ENCODE results near the gene UCN.

Gene UCN

GRCh38 chr2:27288610-27289009, 19.6 kb downstream of the UCN start:
- TF ChIP-seq CTCF (conservative IDR thresholded peaks at IDR 0.05; ENCODE audit: low read length), result no peak
- TF ChIP-seq EZH2phosphoT487 (IDR thresholded peaks at IDR 0.05; ENCODE audit: borderline replicate concordance), result no peak
- no peaks in the 10 kb centered on the region for H3K27me3 ChIP-seq (ENCODE audit: insufficient read depth, low read length, poor library complexity, severe bottlenecking)
- H3K9me3 ChIP-seq (ENCODE audit: insufficient read depth, low read depth, low read length), result no peaks in the 10 kb centered on the region
- H3K9me2 ChIP-seq (replicated peaks; ENCODE audit: low read depth, low read length), result no peaks in the 10 kb centered on the region
- H3K4me3 ChIP-seq (ENCODE audit: low read length, poor library complexity, severe bottlenecking), result no peak overlapping the region
- H4K20me1 ChIP-seq (ENCODE audit: insufficient read depth, low read length, poor library complexity, severe bottlenecking), result no peaks in the 10 kb centered on the region
- no peak overlapping the region for H3K9ac ChIP-seq (ENCODE audit: low read depth, low read length, poor library complexity, severe bottlenecking)
- no peaks in the 10 kb centered on the region for H3K4me1 ChIP-seq (ENCODE audit: insufficient read depth, low read length, poor library complexity, severe bottlenecking)
- H3K36me3 ChIP-seq (ENCODE audit: insufficient read depth, low read length), result no peaks in the 10 kb centered on the region
- H3K4me2 ChIP-seq (ENCODE audit: low read depth, low read length, poor library complexity, severe bottlenecking), result no peak overlapping the region
- no peaks in the 10 kb centered on the region for H3K79me2 ChIP-seq (ENCODE audit: insufficient read depth, low read length)
- no peaks in the 10 kb centered on the region for H3F3A ChIP-seq (ENCODE audit: low read depth)
- H2AFZ ChIP-seq (ENCODE audit: low read length), result no peak overlapping the region

GRCh38 chr2:27285481-27285880, 22.8 kb downstream of the UCN start:
- Histone ChIP-seq H3K79me2 (ENCODE audit: insufficient read depth, low read length) (no peaks in the 10 kb centered on the region), H3K27me3 (ENCODE audit: insufficient read depth, low read length, poor library complexity, severe bottlenecking) (no peaks in the 10 kb centered on the region), H3K9me3 (ENCODE audit: insufficient read depth, low read depth, low read length) (no peaks in the 10 kb centered on the region), H3K4me3 (ENCODE audit: low read length, poor library complexity, severe bottlenecking) (no peak overlapping the region), H4K20me1 (ENCODE audit: insufficient read depth, low read length, poor library complexity, severe bottlenecking) (no peaks in the 10 kb centered on the region), H3K4me1 (ENCODE audit: insufficient read depth, low read length, poor library complexity, severe bottlenecking) (no peaks in the 10 kb centered on the region), H2AFZ (ENCODE audit: low read length) (no peak overlapping the region), H3F3A (ENCODE audit: low read depth) (no peaks in the 10 kb centered on the region), H3K9ac (ENCODE audit: low read depth, low read length, poor library complexity, severe bottlenecking) (no peak overlapping the region), H3K4me2 (ENCODE audit: low read depth, low read length, poor library complexity, severe bottlenecking) (no peak overlapping the region), H3K9me2 (replicated peaks; ENCODE audit: low read depth, low read length) (no peaks in the 10 kb centered on the region), H3K36me3 (ENCODE audit: insufficient read depth, low read length) (no peaks in the 10 kb centered on the region)
- no peak for TF ChIP-seq EZH2phosphoT487 (IDR thresholded peaks at IDR 0.05; ENCODE audit: borderline replicate concordance)
- no peak for TF ChIP-seq CTCF (conservative IDR thresholded peaks at IDR 0.05; ENCODE audit: low read length)

GRCh38 chr2:27284996-27285395, 23.2 kb downstream of the UCN start:
- H3K4me3 ChIP-seq (ENCODE audit: low read length, poor library complexity, severe bottlenecking), result no peak overlapping the region
- H3F3A ChIP-seq (ENCODE audit: low read depth), result no peaks in the 10 kb centered on the region
- H3K9me3 ChIP-seq (ENCODE audit: insufficient read depth, low read depth, low read length), result no peaks in the 10 kb centered on the region
- no peaks in the 10 kb centered on the region for H3K27me3 ChIP-seq (ENCODE audit: insufficient read depth, low read length, poor library complexity, severe bottlenecking)
- H3K36me3 ChIP-seq (ENCODE audit: insufficient read depth, low read length), result no peaks in the 10 kb centered on the region
- H3K9me2 ChIP-seq (replicated peaks; ENCODE audit: low read depth, low read length), result no peaks in the 10 kb centered on the region
- H2AFZ ChIP-seq (ENCODE audit: low read length), result no peak overlapping the region
- no peaks in the 10 kb centered on the region for H4K20me1 ChIP-seq (ENCODE audit: insufficient read depth, low read length, poor library complexity, severe bottlenecking)
- no peak overlapping the region for H3K4me2 ChIP-seq (ENCODE audit: low read depth, low read length, poor library complexity, severe bottlenecking)
- peaks cover 4% of the 10 kb centered on the region for H3K4me1 ChIP-seq (ENCODE audit: insufficient read depth, low read length, poor library complexity, severe bottlenecking)
- H3K79me2 ChIP-seq (ENCODE audit: insufficient read depth, low read length), result no peaks in the 10 kb centered on the region
- TF ChIP-seq CTCF (conservative IDR thresholded peaks at IDR 0.05; ENCODE audit: low read length) (no peak), EZH2phosphoT487 (IDR thresholded peaks at IDR 0.05; ENCODE audit: borderline replicate concordance) (no peak)
- no peak overlapping the region for H3K9ac ChIP-seq (ENCODE audit: low read depth, low read length, poor library complexity, severe bottlenecking)
